ENCODE measurements around the gene SRPK1.

DNA sequence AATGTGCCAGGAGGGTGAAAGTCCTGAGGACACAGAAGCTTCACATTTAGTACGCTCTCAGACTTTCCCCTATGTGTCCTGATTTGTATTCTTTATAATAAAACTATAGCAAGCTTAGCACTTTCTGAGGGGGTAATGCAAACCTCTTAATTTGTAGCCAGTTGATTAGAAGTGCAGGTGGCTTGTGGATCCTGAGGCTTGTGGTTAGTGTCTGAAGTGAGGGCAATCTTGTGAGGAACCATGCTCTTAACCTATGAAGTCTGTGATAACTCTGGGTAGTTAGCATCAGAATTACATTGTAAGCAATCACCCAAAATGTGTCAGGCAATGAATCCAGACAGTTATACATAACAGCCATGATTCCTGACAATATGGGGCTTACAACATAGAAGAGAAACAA, 64.6 kb downstream of the SRPK1 start:
- TF ChIP-seq, protein P1, sequence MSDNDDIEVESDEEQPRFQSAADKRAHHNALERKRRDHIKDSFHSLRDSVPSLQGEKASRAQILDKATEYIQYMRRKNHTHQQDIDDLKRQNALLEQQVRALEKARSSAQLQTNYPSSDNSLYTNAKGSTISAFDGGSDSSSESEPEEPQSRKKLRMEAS (IDR thresholded peaks at IDR 0.05), result no peak
- TF ChIP-seq SUZ12 (IDR thresholded peaks at IDR 0.05; ENCODE audit: low read length) (no peak), RAD21 (IDR thresholded peaks at IDR 0.05 in 1 of 2, conservative IDR thresholded peaks at IDR 0.05 in 1 of 2; ENCODE audit: low read depth in 2 of 2, low read length in 2 of 2) (no peak), HDAC2 (IDR thresholded peaks at IDR 0.05; ENCODE audit: borderline replicate concordance in 1 of 2, low read depth in 2 of 2, low read length in 2 of 2) (no peak), CBX5 (IDR thresholded peaks at IDR 0.05; ENCODE audit: low read depth, low read length) (no peak), ZNF274 (IDR thresholded peaks at IDR 0.05; ENCODE audit: borderline replicate concordance, extremely low read depth, low read length) (no peak), POLR2A (IDR thresholded peaks at IDR 0.05; ENCODE audit: control extremely low read depth in 1 of 2, low read depth in 2 of 2, low read length in 2 of 2) (no peak), EP300 (IDR thresholded peaks at IDR 0.05; ENCODE audit: borderline replicate concordance in 1 of 2, low read depth in 2 of 2, low read length in 2 of 2) (no peak), SP1 (IDR thresholded peaks at IDR 0.05; ENCODE audit: low read depth, low read length) (no peak), BCL11A (IDR thresholded peaks at IDR 0.05; ENCODE audit: low read depth in 2 of 2, low read length in 2 of 2) (no peak), EZH2 (IDR thresholded peaks at IDR 0.05; ENCODE audit: low read depth, low read length, severe bottlenecking) (no peak), CEBPB (IDR thresholded peaks at IDR 0.05; ENCODE audit: low read depth, low read length) (no peak), RFX5 (IDR thresholded peaks at IDR 0.05; ENCODE audit: borderline replicate concordance, low read depth, low read length) (no peak)
- TF ChIP-seq, protein P2, sequence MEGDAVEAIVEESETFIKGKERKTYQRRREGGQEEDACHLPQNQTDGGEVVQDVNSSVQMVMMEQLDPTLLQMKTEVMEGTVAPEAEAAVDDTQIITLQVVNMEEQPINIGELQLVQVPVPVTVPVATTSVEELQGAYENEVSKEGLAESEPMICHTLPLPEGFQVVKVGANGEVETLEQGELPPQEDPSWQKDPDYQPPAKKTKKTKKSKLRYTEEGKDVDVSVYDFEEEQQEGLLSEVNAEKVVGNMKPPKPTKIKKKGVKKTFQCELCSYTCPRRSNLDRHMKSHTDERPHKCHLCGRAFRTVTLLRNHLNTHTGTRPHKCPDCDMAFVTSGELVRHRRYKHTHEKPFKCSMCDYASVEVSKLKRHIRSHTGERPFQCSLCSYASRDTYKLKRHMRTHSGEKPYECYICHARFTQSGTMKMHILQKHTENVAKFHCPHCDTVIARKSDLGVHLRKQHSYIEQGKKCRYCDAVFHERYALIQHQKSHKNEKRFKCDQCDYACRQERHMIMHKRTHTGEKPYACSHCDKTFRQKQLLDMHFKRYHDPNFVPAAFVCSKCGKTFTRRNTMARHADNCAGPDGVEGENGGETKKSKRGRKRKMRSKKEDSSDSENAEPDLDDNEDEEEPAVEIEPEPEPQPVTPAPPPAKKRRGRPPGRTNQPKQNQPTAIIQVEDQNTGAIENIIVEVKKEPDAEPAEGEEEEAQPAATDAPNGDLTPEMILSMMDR (IDR thresholded peaks at IDR 0.05; ENCODE audit: control extremely low read depth in 1 of 3, insufficient read depth in 1 of 3, low read depth in 1 of 3, low read length in 3 of 3), result no peak
